Right atrium auricular region (tissue), 2 donors: Measurements from ENCODE around the gene ATP11C. TPM values are rescaled to one million over a fixed set of nuclear protein-coding genes. Genes with fewer than 3 reads are reported as not detected.
A peak's percentile ranks its signal among the peaks of the same experiment; 100 is the strongest.

Experiments used
- DNase-seq: peaks from one replicate; pipeline ENCODE4 v3.0.0-alpha.2; 2019; ENCODE audit warnings: low spot score
- H3K27ac ChIP-seq, 2 donors: fragments of 200-600 bp; sonication (generic); 1 replicate in 1 of 2; 2 replicates in 1 of 2; pipeline ENCODE4 v1.5.1; 2016 to 2019
- H3K27me3 ChIP-seq, 2 donors: fragments of 200-600 bp; sonication (generic); one replicate each; pipeline versions ENCODE4 v1.5.1 to v1.6.0; 2017 to 2019
- H3K36me3 ChIP-seq: fragments of 200-600 bp; sonication (generic); one replicate; pipeline ENCODE4 v1.5.1; 2016
- H3K4me1 ChIP-seq, 2 donors: fragments of 200-600 bp; sonication (generic); one replicate each; pipeline versions ENCODE4 v1.5.1 to v1.6.0; 2017 to 2019
- H3K4me3 ChIP-seq, 2 donors: fragments of 200-600 bp; sonication (generic); 1 replicate in 1 of 2; 2 replicates in 1 of 2; pipeline ENCODE4 v1.5.1; 2017 to 2019; ENCODE audit warnings: mild to moderate bottlenecking in 1 of 2, moderate library complexity in 1 of 2
- H3K9me3 ChIP-seq, 2 donors: fragments of 200-600 bp; sonication (generic); one replicate each; pipeline ENCODE4 v1.5.1; 2019
- CTCF ChIP-seq, 2 donors: fragments of 200-600 bp; sonication (generic); IDR thresholded peaks; one replicate each; pipeline ENCODE4 v1.5.1; 2019; ENCODE audit warnings: antibody characterized with exemption in 2 of 2
- total RNA-seq, 2 donors: library from RNA; depleted of rRNA; stranded (reverse); fragments of >200 nt; gene quantifications; one replicate each; pipeline ENCODE4 v1.1.0, GENCODE V29; 2016

ATP11C gene
- total RNA-seq, 2 donors from 2014 or later: 6.5 to 6.7 TPM

DNA sequence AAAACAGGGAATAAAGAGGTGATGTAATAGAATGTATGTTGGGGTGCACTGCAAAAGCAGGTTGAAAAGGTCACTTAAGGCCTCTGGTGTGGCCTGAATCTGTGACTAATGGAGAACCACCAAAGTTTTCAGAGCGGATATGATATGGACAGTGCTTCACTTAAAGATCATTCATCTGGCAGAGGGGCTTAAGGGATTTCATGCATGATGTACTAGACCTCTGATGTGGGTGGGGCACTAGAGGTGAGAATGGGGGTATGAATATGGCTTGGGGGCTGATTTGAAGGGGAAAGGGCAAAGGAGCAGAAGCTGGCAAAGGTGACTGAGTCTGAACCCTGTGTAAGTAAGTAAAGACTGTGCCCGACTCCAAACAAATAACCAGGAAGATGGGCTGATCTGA lies 162.5 kb downstream of the ATP11C start:
- no peaks in the 10 kb centered on the region for H3K36me3 ChIP-seq

GRCh38 chrX:139766545-139766983 lies 166.3 kb downstream of the ATP11C start:
- Histone ChIP-seq H3K4me3 (no peak overlapping the region), H3K27ac (no peak overlapping the region), H3K9me3 (no peaks in the 10 kb centered on the region), H3K27me3 (no peaks in the 10 kb centered on the region), H3K36me3 (no peaks in the 10 kb centered on the region), H3K4me1 (no peaks in the 10 kb centered on the region)
- TF ChIP-seq CTCF (IDR thresholded peaks at IDR 0.05): no peak
- DNase-seq: no peak

More for the DNA sequence above, 162.5 kb downstream of the ATP11C start:
- no peak for DNase-seq
- H3K27ac ChIP-seq: no peak overlapping the region
- H3K9me3 ChIP-seq: no peaks in the 10 kb centered on the region
- no peak overlapping the region for H3K4me3 ChIP-seq
- H3K27me3 ChIP-seq: no peaks in the 10 kb centered on the region
- TF ChIP-seq CTCF (IDR thresholded peaks at IDR 0.05): no peak
- no peaks in the 10 kb centered on the region for H3K4me1 ChIP-seq

DNA sequence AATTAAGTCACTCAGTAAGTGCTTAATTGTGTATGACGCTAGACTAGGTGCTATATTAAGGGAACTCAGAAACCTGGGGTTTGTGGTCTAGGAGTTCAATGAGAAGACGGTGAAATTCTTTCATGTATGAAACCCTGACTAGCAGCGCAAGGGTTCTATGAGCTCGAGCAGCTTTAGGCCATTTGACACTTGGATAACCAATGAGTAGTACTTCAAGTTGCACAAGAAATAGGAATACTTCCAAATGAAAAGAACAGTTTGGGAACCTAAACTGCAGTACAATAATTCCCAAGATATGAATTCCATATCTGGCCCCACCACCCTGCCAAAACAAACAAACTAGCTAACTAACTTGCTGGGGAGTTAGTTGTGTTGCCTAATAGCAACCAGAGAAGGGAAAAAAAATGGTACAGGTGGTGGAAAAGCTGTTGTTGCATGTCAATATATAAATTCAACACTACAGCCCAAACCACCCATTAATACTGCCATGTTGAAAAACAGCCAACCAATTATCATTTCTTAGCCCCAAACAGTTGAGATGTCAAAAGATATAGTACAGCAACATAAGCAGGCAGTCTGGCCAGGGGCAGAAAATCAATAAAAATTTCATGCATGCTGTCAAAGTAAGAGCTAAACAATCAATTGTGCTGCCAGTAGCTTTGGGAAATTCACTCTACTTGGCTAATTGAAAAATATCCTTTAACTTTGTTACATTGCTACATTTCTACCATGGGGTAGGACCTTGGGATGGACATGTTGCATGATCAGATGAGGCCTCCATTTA lies 170.3 kb downstream of the ATP11C start:
- Histone ChIP-seq H3K27ac (no peak overlapping the region), H3K4me1 (no peaks in the 10 kb centered on the region), H3K9me3 (no peaks in the 10 kb centered on the region), H3K36me3 (peaks cover 3% of the 10 kb centered on the region), H3K4me3 (no peak overlapping the region), H3K27me3 (no peaks in the 10 kb centered on the region)
- DNase-seq: no peak
- TF ChIP-seq CTCF (IDR thresholded peaks at IDR 0.05): no peak

GRCh38 chrX:139759637-139760036 lies 173.2 kb downstream of the ATP11C start:
- peaks cover 3% of the 10 kb centered on the region for H3K36me3 ChIP-seq
- H3K27ac ChIP-seq: no peak overlapping the region
- H3K4me3 ChIP-seq: no peak overlapping the region
- H3K27me3 ChIP-seq: no peaks in the 10 kb centered on the region
- no peak for DNase-seq
- peak; percentile 19 to 56 for TF ChIP-seq CTCF (IDR thresholded peaks at IDR 0.05)
- peaks cover 3 to 10% of the 10 kb centered on the region in 2 donors for H3K9me3 ChIP-seq
- H3K4me1 ChIP-seq: no peaks in the 10 kb centered on the region

GRCh38 chrX:139758809-139759208 lies 174.0 kb downstream of the ATP11C start:
- Histone ChIP-seq H3K4me1 (no peaks in the 10 kb centered on the region), H3K9me3 (peaks cover 4 to 18% of the 10 kb centered on the region in 2 donors), H3K4me3 (no peak overlapping the region), H3K27me3 (no peaks in the 10 kb centered on the region), H3K36me3 (peaks cover 3% of the 10 kb centered on the region), H3K27ac (no peak overlapping the region)
- TF ChIP-seq CTCF (IDR thresholded peaks at IDR 0.05): no peak
- no peak for DNase-seq
